IPS DF 6.9 (cell line): ENCODE data around the gene MPHOSPH10.
"Not testable (repeated sequence)": the region's sequence is repeated elsewhere in the genome, so short reads cannot be mapped to it uniquely, and the experiment has no call there.

ENCODE experiments used
- DNase-seq: peaks from one replicate; pipeline ENCODE4 v3.0.0-alpha.2; 2013; ENCODE audit warnings: low read depth, low spot score
- H3K27ac ChIP-seq: one replicate; pipeline ENCODE4 v1.5.1; 2013; ENCODE audit warnings: low read length, control low read depth
- H3K27me3 ChIP-seq: 2 replicates; pipeline ENCODE4 v1.6.1; 2013; ENCODE audit warnings: mild to moderate bottlenecking, low read length; ENCODE audit not compliant: control insufficient read depth, insufficient read depth
- H3K36me3 ChIP-seq: 2 replicates; pipeline ENCODE4 v1.6.1; 2013; ENCODE audit warnings: low read length; ENCODE audit not compliant: control insufficient read depth, insufficient read depth
- H3K4me1 ChIP-seq: 2 replicates; pipeline ENCODE4 v1.6.1; 2013; ENCODE audit warnings: low read length; ENCODE audit not compliant: control insufficient read depth, insufficient read depth
- H3K4me3 ChIP-seq: 2 replicates; pipeline ENCODE4 v1.5.1; 2013; ENCODE audit warnings: mild to moderate bottlenecking, low read length
- H3K9me3 ChIP-seq: 2 replicates; pipeline ENCODE4 v1.6.1; 2013; ENCODE audit warnings: low read length, inconsistent platforms; ENCODE audit not compliant: control insufficient read depth, insufficient read depth
- WGBS: extraction: QIAGEN DNeasy Blood & Tissue Kit; methylation state at CpG from one replicate; pipeline ENCODE4 v1.1.7; 2013; ENCODE audit warnings: mixed read lengths, missing lambda C conversion rate; ENCODE audit not compliant: insufficient read length, insufficient coverage; 5-methylcytosine and 5-hydroxymethylcytosine counted together

Gene MPHOSPH10, protein sequence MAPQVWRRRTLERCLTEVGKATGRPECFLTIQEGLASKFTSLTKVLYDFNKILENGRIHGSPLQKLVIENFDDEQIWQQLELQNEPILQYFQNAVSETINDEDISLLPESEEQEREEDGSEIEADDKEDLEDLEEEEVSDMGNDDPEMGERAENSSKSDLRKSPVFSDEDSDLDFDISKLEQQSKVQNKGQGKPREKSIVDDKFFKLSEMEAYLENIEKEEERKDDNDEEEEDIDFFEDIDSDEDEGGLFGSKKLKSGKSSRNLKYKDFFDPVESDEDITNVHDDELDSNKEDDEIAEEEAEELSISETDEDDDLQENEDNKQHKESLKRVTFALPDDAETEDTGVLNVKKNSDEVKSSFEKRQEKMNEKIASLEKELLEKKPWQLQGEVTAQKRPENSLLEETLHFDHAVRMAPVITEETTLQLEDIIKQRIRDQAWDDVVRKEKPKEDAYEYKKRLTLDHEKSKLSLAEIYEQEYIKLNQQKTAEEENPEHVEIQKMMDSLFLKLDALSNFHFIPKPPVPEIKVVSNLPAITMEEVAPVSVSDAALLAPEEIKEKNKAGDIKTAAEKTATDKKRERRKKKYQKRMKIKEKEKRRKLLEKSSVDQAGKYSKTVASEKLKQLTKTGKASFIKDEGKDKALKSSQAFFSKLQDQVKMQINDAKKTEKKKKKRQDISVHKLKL

DNA sequence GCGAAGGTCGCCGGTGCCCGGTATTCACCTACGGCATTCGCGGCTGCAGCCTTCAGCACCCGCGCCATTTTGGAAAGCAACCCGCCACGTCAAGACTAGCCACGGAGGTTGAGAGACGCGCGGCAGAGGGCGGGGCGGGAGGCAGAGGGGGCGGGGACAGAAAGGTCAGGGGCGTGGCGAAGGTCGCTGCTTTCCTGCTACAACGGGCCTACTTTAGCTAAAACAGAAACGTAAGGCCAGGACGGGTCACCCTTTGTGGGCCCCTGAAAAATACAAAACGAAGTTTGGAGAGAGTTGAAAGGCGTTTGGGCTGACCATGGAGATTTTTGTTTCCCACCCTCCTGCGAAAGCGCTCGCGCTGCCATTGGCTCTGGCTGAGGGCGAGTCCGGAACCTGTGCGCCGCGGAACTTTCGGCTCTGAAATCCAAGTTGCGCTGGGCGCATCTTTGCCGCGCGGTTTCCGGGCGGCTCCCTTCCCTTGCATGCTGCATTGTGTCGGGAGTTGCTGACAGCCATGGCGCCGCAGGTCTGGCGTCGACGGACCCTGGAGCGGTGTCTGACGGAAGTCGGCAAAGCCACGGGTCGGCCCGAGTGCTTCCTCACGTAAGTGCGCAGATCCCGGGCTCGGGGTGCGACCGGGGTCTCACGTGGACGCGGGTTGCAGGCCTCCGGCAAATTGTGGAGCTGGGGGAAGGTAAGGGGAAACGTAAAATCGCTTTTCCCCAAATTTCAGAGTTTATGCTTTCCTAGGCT lies at the start of gene MPHOSPH10, which contains the start of gene MCEE:
Gene MPHOSPH10, plus strand, starts transcription at position 483 of the 753 bp plus-strand sequence. Its CDS starts 32 bp downstream, at position 515.
Gene MCEE, minus strand, starts transcription at position 78 of the 753 bp plus-strand sequence. Its CDS starts 10 bp downstream, at position 68.
- Histone ChIP-seq H3K9me3 (no peaks in the 10 kb centered on the region), H3K27ac (no peak within 1 kb of the TSS), H3K27me3 (no peaks in the 10 kb centered on the region), H3K36me3 (peaks cover 5% of the 10 kb centered on the region; the same call in 1 of the 2 replicates), H3K4me1 (no peaks in the 10 kb centered on the region), H3K4me3 (peak within 1 kb of the TSS; percentile 92)
- DNase-seq: peak; percentile 79
- no CpG with 5 or more reads among the region's 67 CpGs for WGBS

DNA sequence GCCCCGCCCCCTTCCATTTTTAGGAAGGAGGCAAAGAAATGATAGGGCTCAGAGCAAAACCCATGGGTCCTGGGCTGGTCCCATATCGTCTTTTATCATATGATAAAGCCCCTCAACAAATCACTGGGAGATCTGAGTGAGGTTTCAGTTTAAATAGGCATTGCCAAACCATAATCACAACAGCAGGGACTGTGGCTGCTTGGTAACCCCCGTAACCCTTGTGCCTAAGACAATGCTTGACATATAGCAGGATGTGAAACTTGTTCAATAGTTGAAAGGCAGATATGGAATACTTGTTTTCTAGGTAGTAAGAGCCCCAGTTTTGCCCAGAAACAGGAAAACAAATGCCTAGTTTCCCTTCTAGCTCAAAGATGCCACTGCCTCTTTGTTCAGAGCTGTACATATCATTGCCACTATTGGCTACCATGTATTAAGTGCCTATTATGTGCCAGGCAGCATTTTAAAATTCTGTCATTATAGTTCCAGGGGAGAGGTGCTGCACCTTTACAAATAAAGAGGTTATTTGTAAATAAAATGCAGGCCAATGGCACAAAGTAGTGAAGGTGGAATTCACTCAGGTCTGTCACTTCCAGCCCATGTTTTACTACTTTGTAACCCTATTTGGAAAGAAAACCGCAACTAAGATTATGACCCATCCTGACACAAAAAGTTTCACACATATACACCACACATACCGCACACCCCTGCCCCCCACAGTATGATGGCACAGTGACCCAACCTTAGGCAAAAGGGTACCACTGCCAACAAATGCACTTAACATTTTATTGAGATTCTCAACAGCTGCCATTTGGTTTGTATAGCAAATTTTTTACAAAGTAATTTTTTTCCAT lies 47.8 kb upstream of the MPHOSPH10 start:
- WGBS: no CpG with 5 or more reads among the region's 5 CpGs
- no peak overlapping the region for H3K27ac ChIP-seq
- H3K9me3 ChIP-seq: no peaks in the 10 kb centered on the region
- H3K36me3 ChIP-seq: peaks cover 8% of the 10 kb centered on the region; the same call in 1 of the 2 replicates
- no peak overlapping the region for H3K4me3 ChIP-seq
- peaks cover 10% of the 10 kb centered on the region for H3K4me1 ChIP-seq
- no peaks in the 10 kb centered on the region for H3K27me3 ChIP-seq
- no peak for DNase-seq

DNA sequence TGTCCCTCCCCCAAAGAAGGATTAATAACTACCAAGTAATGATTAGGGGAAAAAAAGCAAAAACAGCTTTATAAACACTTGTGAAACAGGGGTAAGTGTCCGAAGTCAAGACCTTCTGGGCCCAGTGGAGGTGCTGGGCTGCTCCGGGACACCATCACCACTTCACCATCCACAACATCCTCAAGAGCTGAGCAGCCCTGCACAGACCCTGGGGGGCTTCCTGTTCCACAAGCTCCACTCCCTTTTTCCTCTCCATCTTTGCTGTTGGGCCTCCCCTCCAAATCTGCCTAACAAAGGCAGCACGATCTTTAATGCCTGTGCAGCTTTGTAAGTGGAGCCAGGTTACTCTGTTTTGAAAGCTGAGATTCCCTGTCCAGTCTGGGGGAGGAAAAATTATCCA lies 47.1 kb upstream of the MPHOSPH10 start:
- H3K27ac ChIP-seq, DNase-seq, H3K4me3 ChIP-seq, H3K36me3 ChIP-seq, H3K9me3 ChIP-seq, H3K27me3 ChIP-seq: not testable (repeated sequence)
- peaks cover 10% of the 10 kb centered on the region for H3K4me1 ChIP-seq
- WGBS: no CpG with 5 or more reads among the region's 3 CpGs

DNA sequence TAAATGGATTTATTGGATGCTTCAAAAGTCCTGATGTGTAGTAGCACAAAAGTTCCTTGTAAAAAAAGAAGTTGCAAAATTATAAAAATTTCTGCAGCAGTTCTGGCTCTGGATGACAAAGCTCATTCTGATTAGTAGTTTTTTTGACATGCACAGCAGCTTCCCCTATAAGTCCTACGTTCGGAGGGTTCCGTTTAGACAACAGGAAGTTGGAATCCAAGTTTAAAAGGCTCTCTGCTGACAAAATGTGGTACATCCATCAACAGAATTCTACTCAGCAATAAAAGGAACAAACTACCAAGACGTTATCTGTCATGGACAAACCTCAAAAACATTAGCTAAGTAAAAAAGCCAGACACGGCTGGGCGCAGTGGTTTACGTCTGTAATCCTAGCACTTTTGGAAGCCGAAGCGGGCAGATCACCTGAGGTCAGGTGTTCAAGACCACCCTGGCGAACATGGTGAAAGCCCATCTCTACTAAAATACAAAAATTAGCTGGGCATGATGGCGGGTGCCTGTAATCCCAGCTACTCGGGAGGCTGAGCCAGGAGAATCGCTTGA lies 46.6 kb upstream of the MPHOSPH10 start:
- DNase-seq, H3K27ac ChIP-seq, H3K36me3 ChIP-seq, H3K4me3 ChIP-seq, H3K27me3 ChIP-seq, H3K9me3 ChIP-seq: not testable (repeated sequence)
- WGBS: no CpG with 5 or more reads among the region's 13 CpGs
- H3K4me1 ChIP-seq: peaks cover 10% of the 10 kb centered on the region

DNA sequence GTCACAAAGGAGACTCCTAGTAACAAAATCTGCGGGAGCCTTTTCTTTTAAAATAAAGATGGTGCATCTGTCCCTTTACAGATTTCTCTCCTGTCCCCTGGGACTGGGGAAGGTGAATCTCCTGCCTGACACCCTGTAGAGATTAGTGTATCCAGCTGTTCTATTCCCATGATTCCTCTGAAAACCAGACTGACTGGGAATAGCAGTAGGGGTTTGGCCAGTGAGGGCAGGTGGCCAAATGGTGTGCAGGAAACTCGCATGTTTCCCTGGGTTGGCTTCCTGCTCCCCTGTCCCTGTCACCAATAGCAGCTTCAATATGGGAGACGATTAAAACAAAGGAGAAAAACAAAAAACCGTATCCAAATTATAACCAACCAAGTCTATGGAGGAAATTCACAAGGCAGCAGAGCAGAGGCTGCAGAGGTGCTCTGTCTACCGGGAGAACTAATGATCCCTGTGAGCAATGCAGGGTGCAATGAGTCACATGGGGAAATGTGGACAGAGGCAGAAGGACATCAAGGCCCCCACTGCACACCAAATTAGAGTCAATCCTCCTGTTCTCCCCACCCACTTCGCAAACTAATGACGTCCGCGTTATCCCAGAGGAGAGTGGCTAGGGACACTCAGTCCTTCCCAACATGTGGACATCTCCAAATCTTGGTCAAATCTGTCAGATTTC lies 45.0 kb upstream of the MPHOSPH10 start:
- H3K9me3 ChIP-seq, H3K27ac ChIP-seq, H3K36me3 ChIP-seq, H3K4me3 ChIP-seq, DNase-seq, H3K27me3 ChIP-seq: not testable (repeated sequence)
- H3K4me1 ChIP-seq: peaks cover 10% of the 10 kb centered on the region
- no CpG with 5 or more reads among the region's 9 CpGs for WGBS

DNA sequence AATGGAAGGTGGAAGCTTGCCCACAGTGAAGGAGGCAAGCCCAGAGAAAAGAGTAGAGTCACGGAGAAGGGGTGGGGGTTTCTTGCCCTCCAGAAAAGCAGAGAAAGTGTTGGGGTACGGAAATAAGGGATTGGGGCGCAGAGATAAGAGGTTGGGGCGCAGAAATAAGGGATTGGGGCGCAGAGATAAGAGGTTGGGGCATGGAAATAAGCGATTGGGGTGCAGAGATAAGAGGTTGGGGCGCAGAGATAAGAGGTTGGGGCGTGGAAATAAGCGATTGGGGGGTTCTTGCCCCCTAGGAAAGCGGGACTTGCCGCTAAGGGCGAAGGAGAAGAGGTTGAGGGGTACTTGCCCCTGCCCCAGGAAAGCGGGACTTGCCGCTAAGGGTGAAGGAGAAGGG lies 41.0 kb upstream of the MPHOSPH10 start:
- not testable (repeated sequence) for H3K36me3 ChIP-seq, H3K4me1 ChIP-seq, H3K27ac ChIP-seq, DNase-seq, H3K9me3 ChIP-seq, H3K27me3 ChIP-seq, H3K4me3 ChIP-seq
- no CpG with 5 or more reads among the region's 14 CpGs for WGBS

DNA sequence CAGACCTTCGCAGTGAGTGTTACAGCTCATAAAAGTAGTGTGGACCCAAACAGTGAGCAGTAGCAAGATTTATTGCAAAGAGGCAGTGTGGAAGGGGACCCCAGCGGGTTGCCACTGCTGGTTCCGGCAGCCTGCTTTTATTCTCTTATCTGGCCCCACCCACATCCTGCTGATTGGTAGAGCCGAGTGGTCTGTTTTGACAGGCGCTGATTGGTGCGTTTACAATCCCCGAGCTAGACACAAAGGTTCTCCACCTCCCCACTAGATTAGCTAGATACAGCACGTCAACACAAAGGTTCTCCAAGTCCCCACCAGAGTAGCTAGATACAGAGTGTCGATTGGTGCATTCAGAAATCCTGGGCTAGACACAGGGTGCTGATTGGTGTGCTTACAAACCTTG lies 38.6 kb upstream of the MPHOSPH10 start:
- no CpG with 5 or more reads among the region's 9 CpGs for WGBS
- not testable (repeated sequence) for DNase-seq, H3K27ac ChIP-seq

DNA sequence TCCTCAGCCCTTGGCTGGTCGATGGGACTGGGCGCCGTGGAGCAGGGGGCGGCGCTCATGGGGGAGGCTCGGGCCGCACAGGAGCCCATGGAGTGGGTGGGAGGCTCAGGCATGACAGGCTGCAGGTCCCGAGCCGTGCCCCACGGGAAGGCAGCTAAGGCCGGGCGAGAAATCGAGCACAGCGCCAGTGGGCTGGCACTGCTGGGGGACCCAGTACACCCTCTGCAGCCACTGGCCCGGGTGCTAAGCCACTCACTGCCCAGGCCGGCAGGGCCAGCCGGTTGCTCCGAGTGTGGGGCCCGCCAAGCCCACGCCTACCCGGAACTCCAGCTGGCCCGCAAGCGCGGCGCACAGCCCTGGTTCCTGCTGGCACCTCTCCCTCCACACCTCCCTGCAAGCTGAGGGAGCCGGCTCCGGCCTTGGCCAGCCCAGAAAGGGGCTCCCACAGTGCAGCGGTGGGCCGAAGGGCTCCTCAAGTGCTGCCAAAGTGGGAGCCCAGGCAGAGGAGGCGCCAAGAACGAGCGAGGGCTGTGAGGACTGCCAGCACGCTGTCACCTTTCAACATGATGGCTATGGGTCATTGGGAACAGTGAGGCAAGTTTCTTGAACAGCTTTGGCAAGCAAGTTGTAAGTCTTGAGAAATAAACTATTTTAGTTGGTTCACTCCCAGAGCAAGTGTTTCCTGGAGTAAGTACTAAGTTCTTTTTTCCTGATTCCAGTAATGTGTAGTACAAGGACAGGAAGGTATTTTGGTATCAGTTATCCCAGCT lies 37.8 kb upstream of the MPHOSPH10 start:
- not testable (repeated sequence) for H3K27ac ChIP-seq, H3K4me1 ChIP-seq, DNase-seq, H3K9me3 ChIP-seq, H3K4me3 ChIP-seq, H3K36me3 ChIP-seq, H3K27me3 ChIP-seq
- no CpG with 5 or more reads among the region's 33 CpGs for WGBS

More for the DNA sequence above, 38.6 kb upstream of the MPHOSPH10 start:
- H3K4me1 ChIP-seq, H3K27me3 ChIP-seq, H3K9me3 ChIP-seq, H3K4me3 ChIP-seq, H3K36me3 ChIP-seq: not testable (repeated sequence)
